B cell (primary cell): ENCODE data around the gene FRMD4A.

Source experiments
- CTCF ChIP-seq: fragments of 200-600 bp; IDR thresholded peaks from one replicate; pipeline ENCODE4 v1.8.0; 2022; ENCODE audit warnings: antibody characterized with exemption, mild to moderate bottlenecking
- EZH2 ChIP-seq: IDR thresholded peaks from 2 replicates; pipeline ENCODE4 v1.6.1; 2012; ENCODE audit warnings: borderline replicate concordance, low read depth, mild to moderate bottlenecking, moderate library complexity, low read length; ENCODE audit not compliant: insufficient read depth, poor library complexity, severe bottlenecking

GRCh38 chr10:14116021-14116420 lies 214.7 kb downstream of the FRMD4A start:
- no peak for TF ChIP-seq CTCF
- TF ChIP-seq EZH2: no peak
